Measurements from ENCODE around the gene MCUB. TPM values are rescaled to one million over a fixed set of nuclear protein-coding genes. Genes with fewer than 3 reads are reported as not detected.

The MCUB gene
- total RNA-seq, 3 donors from 2014 or later (not counting 1 experiment from before 2014, with no cell fraction given) = 25.1 to 35.8 (median 31.1) TPM

GRCh38 chr4:109708435-109708834, 148.4 kb downstream of the MCUB start:
- ATAC-seq = no peak
- DNase-seq = no peak
- 73% methylated on average over 2 of the region's 2 CpGs for WGBS (ENCODE audit: insufficient coverage)
- no peak overlapping the region for H3K27ac ChIP-seq (ENCODE audit: low read length)
- Mint-ChIP-seq H3K4me1 (peaks cover 7 to 8% of the 10 kb centered on the region in 2 donors), H3K9me3 (no peaks in the 10 kb centered on the region), H3K36me3 (no peaks in the 10 kb centered on the region), H3K4me3 (no peak overlapping the region), H3K27ac (no peak overlapping the region), H3K27me3 (ENCODE audit: low read depth in 2 of 2) (no peaks in the 10 kb centered on the region)
- no peak for TF ChIP-seq CTCF (IDR thresholded peaks at IDR 0.05)
- no peak overlapping the region for H3K4me3 ChIP-seq (ENCODE audit: low read length)
- H3K27me3 ChIP-seq (ENCODE audit: control insufficient read depth, insufficient read depth, low read length) = no peaks in the 10 kb centered on the region
- peaks cover 2% of the 10 kb centered on the region for H3K4me1 ChIP-seq (ENCODE audit: control insufficient read depth, insufficient read depth, low read length)
- intact Hi-C loops (cut with micrococcal nuclease) = no loop called here
- H3K36me3 ChIP-seq (ENCODE audit: control insufficient read depth, insufficient read depth, low read length) = peaks cover 9% of the 10 kb centered on the region
- no peaks in the 10 kb centered on the region for H3K9me3 ChIP-seq (ENCODE audit: control insufficient read depth, insufficient read depth, low read length)

DNA sequence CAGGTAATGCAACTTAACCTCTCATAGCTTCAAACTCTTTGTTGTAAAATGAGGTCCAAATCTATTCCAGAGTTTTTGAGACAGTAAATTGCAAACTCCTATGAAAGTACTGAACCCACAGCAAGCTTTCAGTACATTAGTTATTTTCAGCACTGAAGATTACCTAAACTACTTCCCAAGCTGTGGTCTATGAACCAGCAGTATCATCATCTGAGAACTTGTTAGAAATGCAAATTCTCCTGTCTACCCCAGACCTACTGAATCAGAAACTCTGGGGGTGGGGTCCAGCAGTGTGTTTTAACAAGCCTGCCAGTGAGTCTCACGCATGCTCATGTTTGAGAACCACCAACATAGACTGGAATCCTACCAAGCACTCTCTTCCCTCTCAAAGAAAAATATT, 148.9 kb downstream of the MCUB start:
- Mint-ChIP-seq H3K27me3 (ENCODE audit: low read depth in 2 of 2) (no peaks in the 10 kb centered on the region), H3K36me3 (no peaks in the 10 kb centered on the region), H3K27ac (no peak overlapping the region), H3K4me1 (peaks cover 2 to 3% of the 10 kb centered on the region in 2 donors), H3K4me3 (no peak overlapping the region), H3K9me3 (no peaks in the 10 kb centered on the region)
- H3K27ac ChIP-seq (ENCODE audit: low read length) = no peak overlapping the region
- 96% methylated on average over 1 of the region's 1 CpG for WGBS (ENCODE audit: insufficient coverage)
- H3K9me3 ChIP-seq (ENCODE audit: control insufficient read depth, insufficient read depth, low read length) = no peaks in the 10 kb centered on the region
- no peaks in the 10 kb centered on the region for H3K4me1 ChIP-seq (ENCODE audit: control insufficient read depth, insufficient read depth, low read length)
- TF ChIP-seq CTCF (IDR thresholded peaks at IDR 0.05) = no peak
- ATAC-seq = no peak
- peaks cover 10% of the 10 kb centered on the region for H3K36me3 ChIP-seq (ENCODE audit: control insufficient read depth, insufficient read depth, low read length)
- intact Hi-C loops (cut with micrococcal nuclease) = no loop called here
- no peak for DNase-seq
- no peak overlapping the region for H3K4me3 ChIP-seq (ENCODE audit: low read length)
- no peaks in the 10 kb centered on the region for H3K27me3 ChIP-seq (ENCODE audit: control insufficient read depth, insufficient read depth, low read length)

GRCh38 chr4:109713500-109713899, 153.5 kb downstream of the MCUB start:
- WGBS (ENCODE audit: insufficient coverage) = 88% methylated on average over 2 of the region's 3 CpGs
- H3K9me3 Mint-ChIP-seq = no peaks in the 10 kb centered on the region
- no peaks in the 10 kb centered on the region for H3K27me3 ChIP-seq (ENCODE audit: control insufficient read depth, insufficient read depth, low read length)
- no peaks in the 10 kb centered on the region for H3K27me3 Mint-ChIP-seq (ENCODE audit: low read depth in 2 of 2)
- no peak overlapping the region for H3K4me3 ChIP-seq (ENCODE audit: low read length)
- DNase-seq = no peak
- H3K4me1 Mint-ChIP-seq = no peaks in the 10 kb centered on the region
- no peak overlapping the region for H3K27ac Mint-ChIP-seq
- H3K36me3 ChIP-seq (ENCODE audit: control insufficient read depth, insufficient read depth, low read length) = peaks cover 20% of the 10 kb centered on the region
- no peak for ATAC-seq
- H3K27ac ChIP-seq (ENCODE audit: low read length) = no peak overlapping the region
- no peak for TF ChIP-seq CTCF (IDR thresholded peaks at IDR 0.05)
- no peak overlapping the region for H3K4me3 Mint-ChIP-seq
- intact Hi-C loops (cut with micrococcal nuclease) = no loop called here
- H3K4me1 ChIP-seq (ENCODE audit: control insufficient read depth, insufficient read depth, low read length) = no peaks in the 10 kb centered on the region
- peaks cover 8% of the 10 kb centered on the region for H3K36me3 Mint-ChIP-seq
- no peaks in the 10 kb centered on the region for H3K9me3 ChIP-seq (ENCODE audit: control insufficient read depth, insufficient read depth, low read length)

GRCh38 chr4:109718759-109719158, 158.7 kb downstream of the MCUB start:
- Mint-ChIP-seq H3K4me3 (no peak overlapping the region), H3K9me3 (no peaks in the 10 kb centered on the region), H3K27me3 (ENCODE audit: low read depth in 2 of 2) (no peaks in the 10 kb centered on the region), H3K27ac (no peak overlapping the region), H3K4me1 (peaks cover 0 to 5% of the 10 kb centered on the region in 2 donors), H3K36me3 (peaks cover 8% of the 10 kb centered on the region)
- intact Hi-C loops (cut with micrococcal nuclease) = no loop called here
- H3K27ac ChIP-seq (ENCODE audit: low read length) = no peak overlapping the region
- DNase-seq (no peak), ATAC-seq (no peak)
- no CpG with 5 or more reads among the region's 1 CpG for WGBS (ENCODE audit: insufficient coverage)
- no peak overlapping the region for H3K4me3 ChIP-seq (ENCODE audit: low read length)
- peaks cover 10% of the 10 kb centered on the region for H3K36me3 ChIP-seq (ENCODE audit: control insufficient read depth, insufficient read depth, low read length)
- H3K27me3 ChIP-seq (ENCODE audit: control insufficient read depth, insufficient read depth, low read length) = no peaks in the 10 kb centered on the region
- H3K4me1 ChIP-seq (ENCODE audit: control insufficient read depth, insufficient read depth, low read length) = no peaks in the 10 kb centered on the region
- TF ChIP-seq CTCF (IDR thresholded peaks at IDR 0.05) = no peak
- H3K9me3 ChIP-seq (ENCODE audit: control insufficient read depth, insufficient read depth, low read length) = no peaks in the 10 kb centered on the region

Measured in natural killer cell (primary cell).